ENCODE results near the gene PHF11. TPM values are rescaled to one million over a fixed set of nuclear protein-coding genes. Genes with fewer than 3 reads are reported as not detected.

PHF11 gene
- total and polyA plus RNA-seq, 2 of the 8 experiments (the other 6 are each of a cell fraction or from before 2014, with no cell fraction given), result 6.1 to 8.1 TPM

DNA sequence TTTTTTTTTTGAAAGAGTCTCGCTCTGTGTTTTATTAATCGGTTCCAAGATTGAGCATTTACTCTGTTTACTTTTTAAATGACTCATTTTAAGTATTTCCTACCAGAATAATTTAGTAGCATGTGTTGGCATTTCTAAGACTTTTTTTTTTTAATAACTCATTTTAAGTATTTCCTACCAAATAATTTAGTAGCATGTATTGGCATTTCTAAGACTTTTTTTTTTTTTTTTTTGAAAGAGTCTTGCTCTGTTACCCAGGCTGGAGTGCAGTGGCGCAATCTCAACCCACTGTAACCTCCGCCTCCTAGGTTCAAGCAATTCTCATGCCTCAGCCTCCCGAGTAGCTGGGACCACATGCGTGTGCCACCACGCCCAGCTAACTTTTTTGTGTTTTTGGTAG, 38.5 kb upstream of the PHF11 start (continued):
- TF ChIP-seq EP300 (IDR thresholded peaks at IDR 0.05; ENCODE audit: borderline replicate concordance in 1 of 2, low read depth in 2 of 2, low read length in 2 of 2), result no peak
